ENCODE results near the gene PLCL2.
A peak's percentile ranks its signal among the peaks of the same experiment; 100 is the strongest.

PLCL2 gene

GRCh38 chr3:17052363-17052762 lies 167.6 kb downstream of the PLCL2 start:
- DNase-seq: no peak

DNA sequence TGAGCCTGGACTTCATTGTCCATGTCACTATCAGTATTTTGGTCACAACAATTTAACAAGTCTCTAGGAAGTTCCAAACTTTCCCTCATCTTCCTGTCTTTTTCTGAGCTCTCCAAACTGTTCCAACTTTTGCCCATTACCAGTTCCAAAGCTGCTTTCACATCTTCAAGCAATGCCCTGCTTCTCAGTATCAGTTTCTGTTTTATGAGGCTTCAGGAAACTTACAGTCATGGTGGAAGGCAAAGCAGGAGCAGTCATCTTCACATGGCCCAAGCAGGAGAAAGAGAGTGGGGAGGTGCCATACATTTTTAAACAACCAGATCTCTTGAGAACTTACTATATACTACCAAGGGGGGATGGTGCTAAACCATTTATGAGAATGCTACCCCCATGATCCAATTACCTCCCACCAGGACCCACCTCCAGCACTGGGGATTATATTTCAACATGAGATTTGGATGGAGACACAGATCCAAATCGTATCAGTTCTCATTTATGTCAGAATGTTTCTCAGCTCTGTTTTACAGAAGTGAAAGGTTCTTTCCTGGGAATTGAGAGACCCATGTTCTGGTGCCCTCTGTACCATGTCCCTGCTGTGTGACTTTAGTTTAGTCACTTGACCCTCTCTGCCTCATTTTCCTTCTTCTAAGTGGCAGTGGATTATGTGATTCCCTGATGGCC lies 169.7 kb downstream of the PLCL2 start:
- DNase-seq: no peak

GRCh38 chr3:17054982-17055343 lies 170.2 kb downstream of the PLCL2 start:
- no peak for DNase-seq

DNA sequence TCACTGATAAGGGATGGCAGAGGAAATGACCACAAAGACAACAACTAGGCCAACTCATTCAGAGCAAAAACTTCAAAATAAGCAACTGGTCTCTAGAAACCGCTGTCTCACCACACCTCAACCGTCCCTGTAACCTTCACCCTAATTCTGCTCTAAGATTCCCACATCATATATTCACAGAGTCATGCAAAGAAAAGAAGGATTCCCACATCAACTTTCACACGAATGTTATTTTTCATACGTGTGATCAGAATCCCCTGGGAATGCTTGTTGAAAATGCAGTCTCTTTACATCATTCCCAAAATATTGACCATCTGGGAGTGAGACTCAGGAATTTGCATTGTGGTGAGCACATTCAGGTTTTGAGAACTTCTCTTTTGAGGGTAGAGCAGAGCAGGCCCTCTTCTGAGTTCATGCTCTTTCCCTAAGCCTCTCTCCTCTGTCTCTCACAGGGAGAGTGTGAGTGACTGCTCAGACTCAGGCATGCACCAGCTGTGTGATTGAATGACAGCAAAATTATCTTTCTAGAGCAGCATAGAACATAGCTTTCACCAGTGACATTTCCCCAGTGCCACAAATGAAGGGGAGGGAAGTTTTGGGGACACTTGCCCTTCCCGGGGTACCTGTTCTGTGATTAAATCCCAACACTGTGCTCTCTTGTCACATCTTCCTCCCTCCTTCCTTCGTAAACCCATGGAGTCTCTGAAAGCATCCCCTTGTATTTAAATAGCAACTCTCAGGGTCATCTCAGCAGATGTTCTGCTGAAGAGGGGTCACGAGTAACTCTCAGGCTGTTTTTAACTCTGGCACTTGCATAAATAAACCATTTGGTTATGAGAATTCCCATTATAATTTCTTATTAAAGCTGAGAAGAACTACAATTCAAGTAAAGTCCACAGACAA lies 170.9 kb downstream of the PLCL2 start:
- DNase-seq: no peak

GRCh38 chr3:17057321-17057720 lies 172.6 kb downstream of the PLCL2 start:
- no peak for DNase-seq

- no peak for DNase-seq
Measured at GRCh38 chr3:17059989-17060550, 175.3 kb downstream of the PLCL2 start.

GRCh38 chr3:17061005-17061404 lies 176.2 kb downstream of the PLCL2 start:
- no peak for DNase-seq

DNA sequence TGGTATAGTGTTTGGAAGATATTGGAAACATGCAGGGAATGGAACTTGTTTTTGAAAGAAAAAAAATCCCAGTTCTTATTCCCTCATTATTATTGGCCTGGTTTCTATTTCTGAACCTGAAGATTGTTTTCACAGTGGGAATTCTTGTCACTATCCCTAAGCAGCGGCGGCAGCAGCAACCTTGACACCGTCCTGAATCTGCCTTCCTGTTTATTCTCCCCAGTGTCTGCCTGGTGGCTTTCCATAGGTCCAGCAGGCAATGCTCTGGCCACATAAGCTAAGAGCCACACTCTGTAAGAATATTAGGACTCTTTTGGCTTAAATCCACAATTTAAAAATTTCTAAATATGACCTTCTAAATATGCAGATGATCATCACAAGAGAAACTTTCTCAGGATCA lies 178.0 kb downstream of the PLCL2 start:
- no peak for DNase-seq

DNA sequence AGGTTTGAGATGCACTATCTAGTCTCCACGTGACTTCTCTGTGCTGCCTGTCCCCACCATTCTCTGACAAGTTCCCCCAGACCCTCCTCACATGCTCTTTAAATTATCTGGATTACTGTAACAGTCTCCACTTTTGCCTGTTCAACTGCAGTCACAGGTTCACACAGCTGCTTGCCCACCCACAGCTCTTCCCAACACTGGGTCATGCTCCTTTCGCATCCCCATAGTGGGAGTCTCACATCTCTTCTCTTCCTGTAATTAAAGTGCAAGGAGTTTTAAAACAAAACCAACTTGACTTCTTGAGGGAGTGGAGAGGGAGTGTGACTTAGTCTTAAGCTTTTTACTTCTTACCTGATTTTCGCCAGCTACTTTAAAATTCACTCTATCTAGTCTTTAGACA lies 178.8 kb downstream of the PLCL2 start:
- no peak for DNase-seq

DNA sequence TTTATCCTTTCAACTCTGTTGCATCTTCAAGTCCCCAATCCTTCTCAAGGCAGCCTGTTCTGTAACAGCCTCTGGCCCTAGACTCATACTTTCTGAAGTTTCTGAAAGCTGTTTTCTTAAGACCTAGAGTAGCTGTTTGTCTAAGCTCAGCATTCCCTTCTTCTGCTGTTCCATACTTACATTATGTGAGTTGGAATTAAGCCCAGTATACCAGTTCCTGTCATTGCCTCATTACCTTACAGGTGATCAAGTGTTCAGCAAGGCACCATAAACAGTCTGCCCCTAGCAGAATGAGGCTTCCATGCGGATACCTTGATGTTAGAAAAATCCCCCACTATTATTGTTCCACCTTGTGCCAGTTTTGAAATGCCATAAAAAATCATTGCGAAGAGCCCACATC lies 180.6 kb downstream of the PLCL2 start:
- DNase-seq: no peak

GRCh38 chr3:17065881-17066280 lies 181.1 kb downstream of the PLCL2 start:
- no peak for DNase-seq

DNA sequence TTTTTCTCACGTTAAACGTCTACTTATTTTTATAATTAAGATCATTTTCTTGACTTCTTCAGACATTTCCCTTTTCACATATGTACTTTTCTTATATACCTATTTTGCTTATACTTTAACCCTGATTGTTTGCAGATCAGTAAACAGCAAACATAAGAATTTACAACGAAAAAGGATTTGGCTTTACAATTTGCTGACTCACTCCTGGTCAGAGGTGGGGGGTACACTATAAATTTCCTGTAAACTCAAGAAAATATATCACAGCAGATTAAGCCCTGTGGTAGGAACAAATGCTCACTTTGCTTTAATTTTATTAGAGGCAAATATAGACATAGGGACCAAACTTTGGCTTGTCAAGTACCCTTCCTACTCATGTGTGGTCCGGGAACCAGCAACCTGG lies 185.0 kb downstream of the PLCL2 start:
- DNase-seq: no peak

- no peak for DNase-seq
Measured at GRCh38 chr3:17070161-17070959, 185.6 kb downstream of the PLCL2 start.

DNA sequence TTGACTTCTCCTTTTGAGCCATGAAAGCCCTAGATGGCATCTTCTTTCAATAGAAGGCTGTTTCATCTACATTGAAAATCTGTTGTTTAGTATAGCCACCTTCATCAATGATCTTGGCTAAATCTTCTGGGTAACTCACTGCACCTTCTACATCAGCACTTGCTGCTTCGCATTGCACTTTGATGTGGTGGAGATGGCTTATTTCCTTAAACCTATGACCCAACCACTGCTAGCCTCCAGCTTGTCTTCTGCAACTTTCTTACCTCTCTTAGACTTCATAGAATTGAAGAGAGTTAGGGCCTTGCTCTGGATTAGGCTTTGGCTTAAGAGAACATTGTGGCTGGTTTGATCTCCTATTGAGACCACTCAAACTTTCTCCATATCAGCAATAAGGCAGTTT lies 189.8 kb downstream of the PLCL2 start:
- peak in 1 of 2 donors; percentile 17 for DNase-seq

GRCh38 chr3:17075358-17075757 lies 190.6 kb downstream of the PLCL2 start:
- no peak for DNase-seq

DNA sequence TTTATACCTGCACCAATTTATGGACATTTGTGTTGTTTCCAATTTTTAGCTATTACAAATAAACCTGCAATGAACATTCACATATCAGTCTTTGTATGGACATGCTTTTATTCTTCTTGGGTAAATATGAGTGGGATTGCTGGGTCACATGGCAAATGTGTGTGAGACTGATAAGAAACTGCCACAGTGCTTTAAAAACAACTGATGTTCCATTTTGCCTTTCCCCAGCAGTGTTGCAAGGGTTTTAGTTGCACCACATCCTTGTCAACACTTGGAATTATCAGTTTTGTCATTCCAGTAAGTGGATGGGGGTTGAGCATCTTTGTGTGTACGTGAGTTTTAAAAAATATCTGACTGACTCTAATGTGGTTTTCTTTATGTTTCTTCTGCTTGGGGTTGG lies 191.2 kb downstream of the PLCL2 start:
- no peak for DNase-seq

- no peak for DNase-seq
Measured at GRCh38 chr3:17076940-17077605, 192.3 kb downstream of the PLCL2 start.

DNA sequence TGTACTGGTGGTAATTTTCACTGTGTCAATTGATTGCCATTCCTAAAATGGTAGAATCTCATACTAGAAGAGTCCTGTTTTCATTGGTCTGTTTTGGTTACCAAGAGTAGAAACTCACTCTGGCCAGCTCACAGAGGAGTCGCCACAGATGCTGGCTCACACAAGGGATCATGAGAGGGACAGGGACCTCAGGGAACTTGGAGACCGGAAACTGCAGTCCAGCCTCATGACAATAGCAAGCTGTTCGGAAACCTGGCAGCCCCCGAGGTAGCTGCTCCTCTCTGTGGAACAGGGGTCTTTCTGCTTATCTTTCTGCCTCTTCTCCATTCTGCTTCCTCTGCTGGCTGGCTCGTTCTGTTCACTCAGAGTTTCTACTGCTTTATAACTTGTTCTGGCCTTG lies 192.9 kb downstream of the PLCL2 start:
- no peak for DNase-seq

DNA sequence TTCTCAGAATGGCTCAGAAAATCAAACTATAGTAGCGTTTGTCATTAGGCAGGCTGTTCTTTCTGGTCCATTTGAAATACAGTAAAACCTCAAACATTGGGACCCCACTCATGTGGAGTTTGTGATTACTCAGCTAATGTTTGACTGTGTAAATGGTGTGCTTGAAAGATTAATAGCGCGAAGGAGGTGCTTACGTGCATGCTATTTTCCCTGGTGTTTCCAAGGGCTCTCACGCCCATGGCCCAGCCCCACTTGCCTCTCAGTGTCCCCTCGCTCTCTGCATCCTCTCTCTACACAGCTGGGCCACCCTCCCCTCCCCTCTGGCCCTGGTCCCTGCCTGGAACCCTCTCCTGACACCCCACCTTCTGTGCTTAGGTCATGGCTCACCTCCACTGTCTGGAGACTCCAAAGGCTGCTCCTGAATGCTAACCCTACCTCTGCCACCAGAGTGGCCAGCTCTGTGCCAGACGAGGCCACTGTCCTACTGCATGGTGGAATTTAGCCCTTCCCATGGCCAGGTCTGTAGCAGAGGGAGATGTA lies 194.2 kb downstream of the PLCL2 start:
- DNase-seq: no peak

DNA sequence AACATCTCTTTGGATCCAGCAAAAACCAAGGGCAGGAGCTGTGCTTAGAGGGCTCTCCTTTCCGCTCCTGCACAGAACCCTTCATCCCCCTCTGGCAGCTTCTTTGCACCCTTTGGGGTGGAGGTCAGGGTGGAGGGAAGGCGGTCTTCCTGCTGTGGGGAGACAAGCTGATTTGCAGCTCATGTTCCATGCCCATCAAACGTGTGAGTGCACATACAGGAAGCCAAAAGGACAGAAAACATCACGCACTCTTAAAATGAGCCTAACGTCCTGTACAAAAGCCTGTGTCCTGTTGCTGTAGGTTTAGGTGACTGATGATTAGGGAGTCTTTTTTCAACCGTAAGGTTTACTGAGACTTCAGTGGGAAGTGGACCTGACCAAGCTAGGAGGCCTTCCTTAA lies 195.2 kb downstream of the PLCL2 start:
- no peak for DNase-seq

DNA sequence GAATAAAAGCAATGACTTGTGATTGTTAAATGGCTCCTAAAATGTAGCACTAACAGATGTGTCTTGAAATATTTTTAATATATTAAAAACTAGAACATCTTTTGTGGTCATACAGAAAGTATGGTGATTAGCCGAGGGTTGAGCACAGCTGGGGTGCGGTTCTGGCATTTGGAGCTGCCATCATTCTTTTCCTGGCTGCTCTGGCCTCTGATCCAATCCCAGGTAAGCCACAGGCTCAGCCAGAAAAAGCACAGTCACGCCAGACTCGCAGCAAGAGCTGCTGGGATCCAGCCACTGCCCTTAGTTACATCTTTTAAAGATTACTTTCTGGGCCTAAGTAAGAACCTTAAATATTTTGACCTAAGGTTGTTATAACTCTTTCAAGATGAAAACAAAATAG lies 196.8 kb downstream of the PLCL2 start:
- no peak for DNase-seq

DNA sequence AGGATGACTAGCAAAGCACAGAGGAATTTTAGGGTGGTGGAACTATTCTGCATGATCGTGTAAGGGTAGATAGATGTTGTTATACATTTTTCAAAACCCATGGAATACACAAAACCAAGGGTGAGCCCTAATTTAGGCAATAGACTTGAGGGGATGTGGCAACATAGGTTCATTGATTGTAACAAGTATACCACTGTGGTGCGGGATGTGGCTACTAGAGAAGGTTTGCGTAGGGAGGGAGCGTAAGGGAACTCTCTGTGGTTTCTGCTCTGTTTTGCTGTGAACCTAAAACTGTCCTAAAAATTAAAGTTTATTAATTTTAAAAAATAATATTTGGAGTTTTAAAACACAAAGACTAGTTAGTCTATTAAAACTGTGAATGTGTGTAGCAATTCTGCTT lies 202.8 kb downstream of the PLCL2 start:
- DNase-seq: peak in 1 of 2 donors; percentile 21

Measured in CD4-positive, alpha-beta T cell treated with Interleukin-1 beta for 1 hour (primary cell).